Pancreas (tissue), 10 donors: ENCODE data around the gene CAMSAP1. TPM values are rescaled to one million over a fixed set of nuclear protein-coding genes. Genes with fewer than 3 reads are reported as not detected.

Experiments used
- ATAC-seq, 4 donors: fragments of 200-7000 bp; cut with Tn5 transposase; one replicate each; pipeline versions ENCODE4 v1.8.0 to v1.9.1; 2020; ENCODE audit warnings: mild to moderate bottlenecking in 4 of 4, moderate library complexity in 4 of 4
- DNase-seq, 6 donors: peaks; one replicate each; pipeline ENCODE4 v3.0.0-alpha.2; 2020
- FAIRE-seq: peaks from 2 replicates; lab custom pipeline; 2012; peaks lifted over from hg19 to GRCh38; lab: Jason Lieb, UNC
- H3K27ac ChIP-seq, 4 donors: fragments of 200-600 bp; sonication (generic); 1 replicate in 3 of 4; 2 replicates in 1 of 4; pipeline versions ENCODE4 v1.5.0 to v1.8.0; 2020
- H3K27me3 ChIP-seq, 4 donors: fragments of 200-600 bp; one replicate each; pipeline ENCODE4 v1.8.0; 2021
- H3K36me3 ChIP-seq, 3 donors: fragments of 200-600 bp; sonication (generic) in 1 of 3; one replicate each; pipeline versions ENCODE4 v1.5.0 to v1.8.0; 2020 to 2021
- H3K4me1 ChIP-seq, 3 donors: fragments of 200-600 bp; one replicate each; pipeline ENCODE4 v1.8.0; 2021
- H3K4me3 ChIP-seq, 4 donors: fragments of 200-600 bp; sonication (generic) in 2 of 4; one replicate each; pipeline versions ENCODE4 v1.5.0 to v1.8.0; 2020 to 2021
- H3K9me3 ChIP-seq, 4 donors: fragments of 200-600 bp; one replicate each; pipeline ENCODE4 v1.8.0; 2021
- WGBS, 2 donors: extraction: QIAGEN DNeasy Blood & Tissue Kit; methylation state at CpG; one replicate each; pipeline ENCODE4 v1.1.7; 2013; 5-methylcytosine and 5-hydroxymethylcytosine counted together
- intact Hi-C, 3 donors: fragments of 100-400 bp; cut with DNase I; formaldehyde crosslinking; loops; one replicate each; pipeline versions ENCODE4 v1.11.1 to v1.14.2; 2022
- polyA plus RNA-seq, 2 donors: library from polyadenylated mRNA; stranded (reverse); fragments of 200-250 nt; gene quantifications; one replicate each; pipeline ENCODE4 v1.2.3, GENCODE V29; 2013
- total RNA-seq, 6 donors: library from RNA; stranded (reverse); fragmentation: NEBNext Ultra II Directional in 4 of 6; extraction: Animal tissue kit (Norgen Biotek cat#: 25700) in 4 of 6; gene quantifications; one replicate each; pipeline versions ENCODE4 v1.2.1 to v1.2.4, GENCODE V29; 2021 to 2023
- TF ChIP-seq, protein P1 (sequence below), 4 donors: fragments of 200-600 bp; sonication (generic) in 3 of 4; IDR thresholded peaks; one replicate each; pipeline versions ENCODE4 v1.5.0 to v1.8.0; 2021; ENCODE audit warnings: antibody characterized with exemption in 4 of 4
- donor health status: healthy with polysubstance abuse.
- donor health status: DM: no; HTN: no; CAD: no; lungs with moderate emphysema.
- donor health status: DM: no; HTN: no; CAD: no.
- donor health status: control.
- donor health status: control.
- donor health status: Bipolar disorder and iron deficiency.
- donor health status: DM: yes; HTN: yes; CAD: no.
- donor health status: DM: no; HTN: no; CAD: no.
- donor health status: DM: no; HTN: no; CAD: no.
- donor health status: DM: yes; HTN: yes; CAD: no.

CAMSAP1 gene
- total and polyA plus RNA-seq, 8 donors: 3.8 to 20.1 (median 12.7) TPM

DNA sequence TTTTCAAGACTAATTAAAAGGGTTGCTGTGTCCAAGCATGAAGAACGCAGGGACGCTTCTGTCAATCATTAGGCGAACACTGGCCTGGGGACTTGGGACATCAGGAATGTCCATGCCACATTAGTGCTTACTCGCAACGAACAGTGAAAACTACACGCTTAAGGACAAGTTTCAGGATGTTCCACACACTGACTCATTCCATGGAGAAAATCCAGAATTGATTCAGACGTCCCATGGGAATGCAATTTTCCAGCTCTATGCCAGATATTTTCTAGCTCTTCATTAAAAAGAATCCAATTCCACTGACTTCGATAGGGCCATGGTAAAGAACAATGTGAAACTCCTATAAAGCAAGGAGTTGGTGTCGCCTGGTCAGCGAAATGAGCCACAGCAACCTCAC lies 98.2 kb downstream of the CAMSAP1 start:
- intact Hi-C loops: no loop called here
- 89 to 90% methylated on average over 10 of the region's 10 CpGs for WGBS, 2 donors

DNA sequence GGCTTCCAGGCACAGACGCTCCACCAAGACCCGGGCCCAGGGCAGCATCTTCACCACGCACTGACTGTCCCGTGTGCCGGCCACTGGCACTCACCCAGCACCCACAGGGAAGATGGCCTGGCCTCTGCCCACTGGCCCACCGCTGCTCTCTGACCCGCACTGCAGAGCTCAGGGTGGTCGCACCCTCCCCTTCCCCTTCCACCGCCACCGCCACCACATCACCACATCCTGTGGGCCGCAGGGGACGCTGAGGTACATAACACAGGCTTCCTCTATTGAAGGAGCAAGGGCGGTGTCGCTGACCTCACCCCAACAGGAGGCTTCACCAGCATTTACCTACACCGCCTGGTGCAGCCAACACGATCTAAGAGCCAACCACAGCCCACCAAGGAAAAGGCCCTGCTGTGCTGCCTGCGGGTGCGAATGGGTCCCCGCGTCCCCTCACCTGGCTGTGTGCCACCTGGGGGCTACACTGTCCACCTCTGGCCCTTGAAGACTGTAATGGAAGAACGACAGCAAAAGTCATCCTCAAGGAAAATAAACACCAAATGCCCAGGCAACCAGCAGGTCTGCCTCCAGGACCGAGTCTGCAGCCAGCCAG lies 101.8 kb downstream of the CAMSAP1 start:
- Histone ChIP-seq H3K36me3 (peaks cover 0 to 12% (median 0%) of the 10 kb centered on the region in 3 donors), H3K27me3 (no peaks in the 10 kb centered on the region), H3K4me1 (no peaks in the 10 kb centered on the region), H3K27ac (no peak overlapping the region), H3K4me3 (no peak overlapping the region), H3K9me3 (no peaks in the 10 kb centered on the region)
- DNase-seq: peak in 2 of 6 donors; percentile 28 to 35
- intact Hi-C loops: no loop called here
- TF ChIP-seq, protein P1, sequence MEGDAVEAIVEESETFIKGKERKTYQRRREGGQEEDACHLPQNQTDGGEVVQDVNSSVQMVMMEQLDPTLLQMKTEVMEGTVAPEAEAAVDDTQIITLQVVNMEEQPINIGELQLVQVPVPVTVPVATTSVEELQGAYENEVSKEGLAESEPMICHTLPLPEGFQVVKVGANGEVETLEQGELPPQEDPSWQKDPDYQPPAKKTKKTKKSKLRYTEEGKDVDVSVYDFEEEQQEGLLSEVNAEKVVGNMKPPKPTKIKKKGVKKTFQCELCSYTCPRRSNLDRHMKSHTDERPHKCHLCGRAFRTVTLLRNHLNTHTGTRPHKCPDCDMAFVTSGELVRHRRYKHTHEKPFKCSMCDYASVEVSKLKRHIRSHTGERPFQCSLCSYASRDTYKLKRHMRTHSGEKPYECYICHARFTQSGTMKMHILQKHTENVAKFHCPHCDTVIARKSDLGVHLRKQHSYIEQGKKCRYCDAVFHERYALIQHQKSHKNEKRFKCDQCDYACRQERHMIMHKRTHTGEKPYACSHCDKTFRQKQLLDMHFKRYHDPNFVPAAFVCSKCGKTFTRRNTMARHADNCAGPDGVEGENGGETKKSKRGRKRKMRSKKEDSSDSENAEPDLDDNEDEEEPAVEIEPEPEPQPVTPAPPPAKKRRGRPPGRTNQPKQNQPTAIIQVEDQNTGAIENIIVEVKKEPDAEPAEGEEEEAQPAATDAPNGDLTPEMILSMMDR (IDR thresholded peaks at IDR 0.05): no peak
- FAIRE-seq: no peak
- ATAC-seq: no peak
- 88 to 89% methylated on average over 22 of the region's 22 CpGs for WGBS, 2 donors

More for the DNA sequence above, 98.2 kb downstream of the CAMSAP1 start:
- H3K27ac ChIP-seq: no peak overlapping the region
- FAIRE-seq (no peak), ATAC-seq (no peak), DNase-seq (no peak)
- H3K27me3 ChIP-seq: no peaks in the 10 kb centered on the region
- TF ChIP-seq, protein P1 (IDR thresholded peaks at IDR 0.05): no peak
- H3K9me3 ChIP-seq: no peaks in the 10 kb centered on the region
- H3K4me3 ChIP-seq: no peak overlapping the region
- peaks cover 0 to 35% (median 7%) of the 10 kb centered on the region in 3 donors for H3K36me3 ChIP-seq
- H3K4me1 ChIP-seq: no peaks in the 10 kb centered on the region

DNA sequence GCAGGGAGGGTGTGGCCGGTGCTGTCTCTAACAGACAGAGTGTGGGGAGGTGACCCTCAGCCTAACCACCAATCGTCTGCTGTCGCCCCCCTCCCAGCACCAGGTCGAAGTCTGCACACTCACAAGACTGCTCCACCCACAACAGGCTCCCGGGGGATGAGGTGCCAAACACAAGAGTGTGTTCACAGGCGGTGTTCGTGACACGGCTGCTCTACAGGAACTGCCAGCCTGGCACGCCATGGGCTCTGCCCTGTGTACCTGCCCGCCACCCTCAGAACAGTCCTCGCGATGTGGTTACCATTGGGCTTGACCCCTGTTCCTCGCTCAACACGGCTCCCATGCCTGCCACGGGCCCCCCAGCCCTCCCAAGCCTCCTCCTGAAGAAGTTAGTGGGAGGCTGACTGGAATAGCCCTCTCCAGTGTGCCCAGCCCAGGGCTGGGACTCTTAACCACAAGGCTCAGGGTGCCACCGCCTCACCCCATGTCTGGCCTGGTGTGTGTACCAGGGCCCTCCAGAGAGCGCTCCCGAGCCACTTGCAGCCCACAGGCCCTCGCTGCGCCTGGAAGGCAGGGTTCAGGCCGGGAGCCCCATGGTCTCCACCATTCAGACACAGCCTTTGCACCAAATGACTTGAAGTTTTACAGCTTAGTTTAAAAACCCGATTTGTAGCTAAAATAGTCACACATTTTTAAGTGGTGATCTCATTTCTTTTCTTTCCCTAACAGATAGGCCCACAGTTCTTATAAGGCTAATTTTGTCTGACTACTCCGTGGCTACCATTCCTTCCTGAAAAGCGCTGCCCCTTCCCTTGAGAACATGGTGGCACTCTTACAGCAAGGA lies 102.5 kb downstream of the CAMSAP1 start:
- no peaks in the 10 kb centered on the region for H3K9me3 ChIP-seq
- TF ChIP-seq, protein P1 (IDR thresholded peaks at IDR 0.05): no peak
- intact Hi-C loops: no loop called here
- no peak overlapping the region for H3K27ac ChIP-seq
- H3K27me3 ChIP-seq: no peaks in the 10 kb centered on the region
- H3K4me1 ChIP-seq: no peaks in the 10 kb centered on the region
- WGBS, 2 donors: 87 to 92% methylated on average over 24 of the region's 24 CpGs
- H3K4me3 ChIP-seq: no peak overlapping the region
- peak in 1 of 6 donors; percentile 45 for DNase-seq
- H3K36me3 ChIP-seq: peaks cover 0 to 5% (median 0%) of the 10 kb centered on the region in 3 donors
- FAIRE-seq: no peak
- no peak for ATAC-seq

DNA sequence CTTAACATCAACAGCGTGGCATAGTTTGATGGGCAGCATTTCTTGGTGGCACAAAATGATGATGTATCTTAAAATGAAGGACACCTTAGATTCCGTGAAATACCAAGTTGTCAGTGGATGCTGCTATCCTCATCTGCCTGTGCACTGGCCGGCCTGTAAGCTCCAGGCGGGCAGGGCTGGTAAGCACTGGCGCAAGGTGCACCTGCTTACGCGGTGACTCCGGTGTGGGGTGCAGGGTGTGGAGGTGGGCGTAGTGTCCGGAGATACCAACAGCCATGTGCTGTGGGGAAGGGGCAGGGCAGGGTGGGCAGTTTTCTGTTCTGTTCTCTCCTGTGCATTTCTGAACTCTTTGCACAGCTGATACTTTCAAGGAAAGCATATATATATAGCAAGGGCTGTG lies 103.9 kb downstream of the CAMSAP1 start:
- Histone ChIP-seq H3K27ac (no peak overlapping the region), H3K4me1 (no peaks in the 10 kb centered on the region), H3K4me3 (no peak overlapping the region), H3K27me3 (no peaks in the 10 kb centered on the region), H3K9me3 (no peaks in the 10 kb centered on the region), H3K36me3 (no peaks in the 10 kb centered on the region)
- WGBS, 2 donors: 89 to 97% methylated on average over 10 of the region's 10 CpGs
- DNase-seq: peak in 1 of 6 donors; percentile 34
- TF ChIP-seq, protein P1 (IDR thresholded peaks at IDR 0.05): no peak
- FAIRE-seq: no peak
- intact Hi-C loops: no loop called here
- no peak for ATAC-seq
